Adrenal gland (tissue), 5 donors: ENCODE data around the gene LEKR1.

Source experiments
- CTCF ChIP-seq, 6 experiments: fragments of 450-650 bp in 4 of 6; fragments of 200-600 bp in 2 of 6; sonication (generic) in 1 of 6; IDR thresholded peaks; 1 replicate in 5 of 6; 2 replicates in 1 of 6; pipeline versions ENCODE4 v1.5.1 to v1.8.0; 2016 to 2021; ENCODE audit warnings: antibody characterized with exemption in 6 of 6, mild to moderate bottlenecking in 2 of 6, moderate library complexity in 1 of 6
- POLR2A ChIP-seq, 2 donors: fragments of 450-650 bp; IDR thresholded peaks; one replicate each; pipeline ENCODE4 v1.6.1; 2017; ENCODE audit warnings: antibody characterized with exemption in 2 of 2, mild to moderate bottlenecking in 2 of 2, moderate library complexity in 1 of 2
- donor health status: DM: no; HTN: no; CAD: no.

DNA sequence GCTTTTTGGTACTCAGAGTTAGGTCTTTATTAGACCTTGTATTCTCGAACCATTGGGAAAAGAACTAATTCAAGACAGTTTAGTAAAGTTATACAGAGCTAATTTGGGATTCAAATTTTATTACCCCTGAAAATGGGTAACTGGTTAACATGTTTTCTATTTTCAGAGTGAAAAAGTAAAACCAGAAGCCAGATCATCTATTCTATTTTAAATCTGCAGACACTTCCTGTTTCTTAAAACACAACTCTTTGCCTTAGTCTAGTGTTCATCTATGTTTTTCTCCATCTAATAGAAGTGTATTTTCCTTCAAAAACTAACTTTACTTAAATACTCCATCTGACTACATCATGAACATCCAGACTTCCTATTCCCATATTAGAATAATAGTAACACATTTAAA, 220.4 kb downstream of the LEKR1 start:
- TF ChIP-seq CTCF (IDR thresholded peaks at IDR 0.05), result no peak
- no peak for TF ChIP-seq POLR2A (IDR thresholded peaks at IDR 0.05)
